Heart left ventricle (tissue), 16 donors: Measurements from ENCODE around the gene CERT1. TPM values are rescaled to one million over a fixed set of nuclear protein-coding genes. Genes with fewer than 3 reads are reported as not detected.

Experiments
- ATAC-seq, 4 donors: fragments of 200-7000 bp; cut with Tn5 transposase; one replicate each; pipeline ENCODE4 v1.9.1; 2020 to 2022; ENCODE audit warnings: moderate library complexity in 4 of 4, mild to moderate bottlenecking in 3 of 4, moderate number of reproducible peaks in 1 of 4
- DNase-seq, 5 donors: peaks; one replicate each; pipeline ENCODE4 v3.0.0-alpha.2; 2020
- H3K27ac ChIP-seq, 12 donors: fragments of 200-600 bp; sonication (generic) in 4 of 12; one replicate each; pipeline versions ENCODE4 v1.5.0 to v1.8.0; 2016 to 2022; ENCODE audit warnings: mild to moderate bottlenecking in 2 of 12
- H3K27me3 ChIP-seq, 9 donors: fragments of 200-600 bp; sonication (generic) in 2 of 9; one replicate each; pipeline versions ENCODE4 v1.5.1 to v1.8.0; 2016 to 2022; ENCODE audit warnings: mild to moderate bottlenecking in 3 of 9
- H3K36me3 ChIP-seq, 9 donors: fragments of 200-600 bp; sonication (generic) in 2 of 9; one replicate each; pipeline versions ENCODE4 v1.5.0 to v1.8.0; 2018 to 2022; ENCODE audit warnings: mild to moderate bottlenecking in 2 of 9
- H3K4me1 ChIP-seq, 12 donors: fragments of 200-600 bp; sonication (generic) in 4 of 12; one replicate each; pipeline versions ENCODE4 v1.5.0 to v1.8.0; 2016 to 2022; ENCODE audit warnings: mild to moderate bottlenecking in 3 of 12
- H3K4me3 ChIP-seq, 12 donors: fragments of 200-600 bp; sonication (generic) in 4 of 12; one replicate each; pipeline versions ENCODE4 v1.5.0 to v1.8.0; 2017 to 2022; ENCODE audit warnings: mild to moderate bottlenecking in 9 of 12, moderate library complexity in 4 of 12
- H3K9me3 ChIP-seq, 12 donors: fragments of 200-600 bp; sonication (generic) in 4 of 12; one replicate each; pipeline versions ENCODE4 v1.5.0 to v1.8.0; 2016 to 2022; ENCODE audit warnings: mild to moderate bottlenecking in 1 of 12
- POLR2A ChIP-seq, 2 donors: fragments of 450-650 bp; IDR thresholded peaks; one replicate each; pipeline ENCODE4 v1.6.1; 2017; ENCODE audit warnings: antibody characterized with exemption in 2 of 2, mild to moderate bottlenecking in 2 of 2, moderate library complexity in 2 of 2
- WGBS, 4 donors: extraction: QIAGEN DNeasy Blood & Tissue Kit in 2 of 4; methylation state at CpG; one replicate each; pipeline versions ENCODE4 v1.1.5 to v1.1.7; 2013 to 2018; 5-methylcytosine and 5-hydroxymethylcytosine counted together
- intact Hi-C, 10 donors: fragments of 100-400 bp; cut with DNase I; formaldehyde crosslinking; loops; one replicate each; pipeline versions ENCODE4 v1.11.1 to v1.14.2; 2022
- polyA plus RNA-seq, 2 donors: library from polyadenylated mRNA; stranded (reverse); fragments of 200-250 nt; gene quantifications; one replicate each; pipeline ENCODE4 v1.2.3, GENCODE V29; 2013
- total RNA-seq, 9 donors: library from RNA; depleted of rRNA in 2 of 9; stranded (reverse); fragments of >200 nt in 2 of 9; fragmentation: NEBNext Ultra II Directional in 3 of 9; extraction: Animal tissue kit (Norgen Biotek cat#: 25700) in 3 of 9; gene quantifications; one replicate each; pipeline versions ENCODE4 v1.1.0 to v1.2.4, GENCODE V29; 2016 to 2023
- TF ChIP-seq, protein P1 (sequence below), 12 donors: fragments of 200-600 bp; sonication (generic) in 4 of 12; IDR thresholded peaks; one replicate each; pipeline versions ENCODE4 v1.5.0 to v1.8.0; 2018 to 2022; ENCODE audit warnings: antibody characterized with exemption in 12 of 12, mild to moderate bottlenecking in 5 of 12
- donor health status: ischemic (EF 13 %, LVEDD 7.1; RV severe dilation, severe dysfunction).
- donor health status: healthy with polysubstance abuse.
- donor health status: DM: no; HTN: yes; CAD: no.
- donor health status: DM: no; HTN: no; CAD: no.
- donor health status: ischemic (EF 25% LVEDD 6.9; RV normal size, moderate dysfunction).
- donor health status: ischemic (EF 25% LVEDD 5.7; RV mildly dilated, moderate dysfunction).
- donor health status: healthy.
- donor health status: DM: yes; HTN: yes; CAD: no.
- donor health status: ischemic (EF 35%, LVEDD 5.7; RV mildly dilated, moderate dysfunction).
- donor health status: nonischemic (EF 11% LVEDD 7.7; RV severe dilation, severe dysfunction).
- donor health status: DM: yes; HTN: yes; CAD: no.
- donor health status: PGD.
- donor health status: ischemic (EF 29% LVEDD 5.4; RV normal size, mild dysfunction).
- donor health status: nonischemic (EF 23%, LVEDD 6.1; RV moderate dilation, normal function).

CERT1 gene
- total and polyA plus RNA-seq, 11 donors: 6.7 to 57.6 (median 27.3) TPM

DNA sequence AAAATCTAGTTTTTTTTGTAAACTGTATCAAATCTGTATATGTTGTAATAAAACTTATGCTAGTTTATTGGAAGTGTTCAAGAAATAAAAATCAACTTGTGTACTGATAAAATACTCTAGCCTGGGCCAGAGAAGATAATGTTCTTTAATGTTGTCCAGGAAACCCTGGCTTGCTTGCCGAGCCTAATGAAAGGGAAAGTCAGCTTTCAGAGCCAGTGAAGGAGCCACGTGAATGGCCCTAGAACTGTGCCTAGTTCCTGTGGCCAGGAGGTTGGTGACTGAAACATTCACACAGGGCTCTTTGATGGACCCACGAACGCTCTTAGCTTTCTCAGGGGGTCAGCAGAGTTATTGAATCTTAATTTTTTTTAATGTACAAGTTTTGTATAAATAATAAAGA, 150.1 kb downstream of the CERT1 start:
- H3K36me3 ChIP-seq: peaks cover 0 to 70% (median 60%) of the 10 kb centered on the region in 9 donors
- DNase-seq (no peak), ATAC-seq (no peak)
- no peak overlapping the region for H3K27ac ChIP-seq
- WGBS, 4 donors: 53 to 77% (median 66%) methylated on average over 4 of the region's 4 CpGs
- peaks cover 0 to 8% (median 0%) of the 10 kb centered on the region in 12 donors for H3K4me1 ChIP-seq
- H3K9me3 ChIP-seq: no peaks in the 10 kb centered on the region
- H3K27me3 ChIP-seq: no peaks in the 10 kb centered on the region
- intact Hi-C loops: loop anchor here in 1 of 10 donors (10.0 kb wide), 1 partner anchor 313 kb away; no protein-coding TSS in a partner anchor
- TF ChIP-seq, protein P1, sequence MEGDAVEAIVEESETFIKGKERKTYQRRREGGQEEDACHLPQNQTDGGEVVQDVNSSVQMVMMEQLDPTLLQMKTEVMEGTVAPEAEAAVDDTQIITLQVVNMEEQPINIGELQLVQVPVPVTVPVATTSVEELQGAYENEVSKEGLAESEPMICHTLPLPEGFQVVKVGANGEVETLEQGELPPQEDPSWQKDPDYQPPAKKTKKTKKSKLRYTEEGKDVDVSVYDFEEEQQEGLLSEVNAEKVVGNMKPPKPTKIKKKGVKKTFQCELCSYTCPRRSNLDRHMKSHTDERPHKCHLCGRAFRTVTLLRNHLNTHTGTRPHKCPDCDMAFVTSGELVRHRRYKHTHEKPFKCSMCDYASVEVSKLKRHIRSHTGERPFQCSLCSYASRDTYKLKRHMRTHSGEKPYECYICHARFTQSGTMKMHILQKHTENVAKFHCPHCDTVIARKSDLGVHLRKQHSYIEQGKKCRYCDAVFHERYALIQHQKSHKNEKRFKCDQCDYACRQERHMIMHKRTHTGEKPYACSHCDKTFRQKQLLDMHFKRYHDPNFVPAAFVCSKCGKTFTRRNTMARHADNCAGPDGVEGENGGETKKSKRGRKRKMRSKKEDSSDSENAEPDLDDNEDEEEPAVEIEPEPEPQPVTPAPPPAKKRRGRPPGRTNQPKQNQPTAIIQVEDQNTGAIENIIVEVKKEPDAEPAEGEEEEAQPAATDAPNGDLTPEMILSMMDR (IDR thresholded peaks at IDR 0.05): no peak
- TF ChIP-seq POLR2A (IDR thresholded peaks at IDR 0.05): no peak
- no peak overlapping the region for H3K4me3 ChIP-seq

DNA sequence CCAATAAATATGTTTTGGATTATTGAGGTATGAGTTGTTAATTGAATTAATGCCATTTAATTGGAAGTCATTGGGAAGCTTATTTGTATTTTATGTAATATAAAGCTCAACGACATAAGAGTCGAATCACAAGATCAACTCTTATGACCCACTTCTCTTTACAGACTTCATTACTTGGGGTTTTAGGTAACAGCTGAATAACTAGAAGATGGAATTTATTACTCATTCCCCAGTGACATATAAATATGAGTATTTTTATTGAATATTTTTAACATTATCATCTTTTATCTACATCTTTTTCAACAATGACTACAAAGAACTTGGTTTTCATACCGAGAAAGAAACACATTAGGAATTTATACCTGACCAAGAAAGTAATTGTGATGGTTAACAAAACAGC, 153.3 kb downstream of the CERT1 start:
- WGBS, 4 donors: 95 to 98% (median 96%) methylated on average over 3 of the region's 3 CpGs
- Histone ChIP-seq H3K4me1 (peaks cover 0 to 4% (median 0%) of the 10 kb centered on the region in 12 donors), H3K9me3 (no peaks in the 10 kb centered on the region), H3K27me3 (no peaks in the 10 kb centered on the region), H3K36me3 (peaks cover 0 to 98% (median 92%) of the 10 kb centered on the region in 9 donors), H3K27ac (no peak overlapping the region), H3K4me3 (no peak overlapping the region)
- intact Hi-C loops: no loop called here
- no peak for ATAC-seq
- no peak for TF ChIP-seq POLR2A (IDR thresholded peaks at IDR 0.05)
- TF ChIP-seq, protein P1 (IDR thresholded peaks at IDR 0.05): no peak
- DNase-seq: no peak

DNA sequence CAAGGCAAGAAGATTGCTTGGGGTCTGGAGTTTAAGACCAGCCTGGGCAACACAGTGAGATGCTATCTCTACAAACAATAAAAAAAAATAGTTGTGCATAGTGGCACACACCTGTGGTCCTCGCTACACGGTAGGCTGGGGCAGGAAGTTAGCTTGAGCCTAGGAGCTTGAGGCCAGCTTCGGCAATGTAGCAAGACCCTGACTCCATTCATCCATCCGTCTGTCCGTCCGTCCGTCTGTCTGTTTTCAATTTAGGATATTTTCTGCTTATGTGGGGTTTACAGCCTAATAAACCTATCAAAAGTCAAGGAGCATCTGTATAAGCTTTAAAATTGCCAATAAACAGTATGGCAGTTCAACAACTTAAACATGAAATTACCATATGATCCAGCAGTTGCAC, 154.7 kb downstream of the CERT1 start:
- Histone ChIP-seq H3K27ac (no peak overlapping the region), H3K27me3 (no peaks in the 10 kb centered on the region), H3K36me3 (peaks cover 0 to 100% (median 97%) of the 10 kb centered on the region in 9 donors), H3K9me3 (no peaks in the 10 kb centered on the region), H3K4me1 (peaks cover 0 to 4% (median 0%) of the 10 kb centered on the region in 12 donors), H3K4me3 (no peak overlapping the region)
- intact Hi-C loops: no loop called here
- ATAC-seq: no peak
- 92 to 98% (median 95%) methylated on average over 7 of the region's 7 CpGs for whole genome bisulfite sequencing, 4 donors
- no peak for DNase-seq
- TF ChIP-seq, protein P1 (IDR thresholded peaks at IDR 0.05): no peak
- no peak for TF ChIP-seq POLR2A (IDR thresholded peaks at IDR 0.05)

DNA sequence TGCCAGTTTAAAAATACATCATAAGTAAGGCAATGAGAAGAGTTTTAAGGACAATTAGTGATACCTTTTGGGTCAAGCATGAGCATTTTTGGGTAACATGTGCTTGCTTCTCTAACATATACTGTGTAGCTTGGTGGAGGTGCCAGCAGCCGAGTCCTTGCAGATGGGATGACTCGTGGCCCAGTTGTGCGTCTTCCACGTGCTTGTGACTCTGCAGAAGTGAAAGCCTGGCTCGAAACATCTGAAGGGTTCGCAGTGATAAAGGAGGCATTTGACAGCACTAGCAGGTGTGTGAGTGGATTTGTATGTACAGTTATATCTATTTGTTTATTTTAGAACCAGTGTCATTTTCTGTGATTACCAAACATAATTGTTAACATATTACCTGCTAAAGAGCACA, 156.2 kb downstream of the CERT1 start:
- WGBS, 4 donors: 81 to 90% (median 85%) methylated on average over 6 of the region's 6 CpGs
- H3K27me3 ChIP-seq: no peaks in the 10 kb centered on the region
- no peak for DNase-seq
- intact Hi-C loops: no loop called here
- H3K9me3 ChIP-seq: no peaks in the 10 kb centered on the region
- no peaks in the 10 kb centered on the region for H3K4me1 ChIP-seq
- no peak overlapping the region for H3K4me3 ChIP-seq
- TF ChIP-seq, protein P1 (IDR thresholded peaks at IDR 0.05): no peak
- TF ChIP-seq POLR2A (IDR thresholded peaks at IDR 0.05): no peak
- no peak for ATAC-seq
- no peak overlapping the region for H3K27ac ChIP-seq
- peaks cover 0 to 100% (median 98%) of the 10 kb centered on the region in 9 donors for H3K36me3 ChIP-seq
